Spinal cord (tissue), 10 donors: ENCODE measurements around the gene MOV10L1. TPM values are rescaled to one million over a fixed set of nuclear protein-coding genes. Genes with fewer than 3 reads are reported as not detected.
A peak's percentile ranks its signal among the peaks of the same experiment; 100 is the strongest.

Experiments
- DNase-seq, 6 donors: peaks; one replicate each; pipeline versions ENCODE4 v3.0.0 to v3.0.0-alpha.2; 2013 to 2015; ENCODE audit warnings: low spot score in 6 of 6, low read depth in 4 of 6
- H3K27ac ChIP-seq: one replicate; pipeline ENCODE4 v1.5.1; 2013; ENCODE audit warnings: low read depth, low read length, control low read depth
- H3K27me3 ChIP-seq: one replicate; pipeline ENCODE4 v1.6.1; 2013; ENCODE audit warnings: low read length; ENCODE audit not compliant: control insufficient read depth, insufficient read depth
- H3K36me3 ChIP-seq: one replicate; pipeline ENCODE4 v1.6.1; 2013; ENCODE audit warnings: low read length; ENCODE audit not compliant: control insufficient read depth, insufficient read depth
- H3K4me1 ChIP-seq: one replicate; pipeline ENCODE4 v1.6.1; 2013; ENCODE audit warnings: low read length; ENCODE audit not compliant: control insufficient read depth, insufficient read depth
- H3K4me3 ChIP-seq: one replicate; pipeline ENCODE4 v1.5.1; 2013; ENCODE audit warnings: low read depth, low read length, control low read depth
- H3K9me3 ChIP-seq: one replicate; pipeline ENCODE4 v1.6.1; 2013; ENCODE audit warnings: low read length; ENCODE audit not compliant: control insufficient read depth, insufficient read depth
- WGBS: methylation state at CpG from one replicate; pipeline ENCODE4 v1.1.5; 2013; ENCODE audit warnings: missing lambda C conversion rate; ENCODE audit not compliant: insufficient coverage; 5-methylcytosine and 5-hydroxymethylcytosine counted together
- polyA plus RNA-seq, 2 donors: library from polyadenylated mRNA; unstranded; fragments of 120-200 nt; gene quantifications; one replicate each; pipeline ENCODE4 v1.2.1, GENCODE V29; 2013; ENCODE audit not compliant: insufficient read length in 2 of 2
- total RNA-seq, 2 donors: library from RNA; depleted of rRNA in 1 of 2; stranded (reverse); fragments of 120-200 nt in 1 of 2; fragments of >200 nt in 1 of 2; gene quantifications; one replicate each; pipeline versions ENCODE4 v1.2.3 to v1.2.4, GENCODE V29; 2013 to 2014
- donor health status: healthy.

MOV10L1 gene
- total and polyA plus RNA-seq, 4 donors: 1.9 to 4.9 (median 3.5) TPM

DNA sequence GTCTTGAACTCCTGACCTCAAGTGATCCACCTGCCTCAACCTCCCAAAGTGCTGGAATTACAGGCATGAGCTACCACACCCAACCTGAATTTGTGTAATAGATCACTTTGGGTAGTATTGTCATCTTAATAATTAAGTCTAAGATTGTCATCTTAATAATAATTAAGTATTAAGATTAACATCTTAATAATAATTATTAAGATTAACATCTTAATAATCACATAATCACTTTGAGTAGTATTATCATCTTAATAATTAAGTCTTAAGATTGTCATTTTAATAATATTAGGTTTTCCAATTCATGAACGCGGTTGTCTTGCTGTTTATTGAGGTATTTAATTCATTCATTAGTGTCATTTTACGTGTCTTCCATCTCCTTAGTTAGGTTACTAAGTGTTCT lies 8.2 kb downstream of the MOV10L1 start:
- Histone ChIP-seq H3K4me3 (no peak overlapping the region), H3K4me1 (no peaks in the 10 kb centered on the region), H3K9me3 (no peaks in the 10 kb centered on the region), H3K27me3 (no peaks in the 10 kb centered on the region), H3K36me3 (no peaks in the 10 kb centered on the region), H3K27ac (no peak overlapping the region)
- no peak for DNase-seq
- WGBS: no CpG with 5 or more reads among the region's 3 CpGs

DNA sequence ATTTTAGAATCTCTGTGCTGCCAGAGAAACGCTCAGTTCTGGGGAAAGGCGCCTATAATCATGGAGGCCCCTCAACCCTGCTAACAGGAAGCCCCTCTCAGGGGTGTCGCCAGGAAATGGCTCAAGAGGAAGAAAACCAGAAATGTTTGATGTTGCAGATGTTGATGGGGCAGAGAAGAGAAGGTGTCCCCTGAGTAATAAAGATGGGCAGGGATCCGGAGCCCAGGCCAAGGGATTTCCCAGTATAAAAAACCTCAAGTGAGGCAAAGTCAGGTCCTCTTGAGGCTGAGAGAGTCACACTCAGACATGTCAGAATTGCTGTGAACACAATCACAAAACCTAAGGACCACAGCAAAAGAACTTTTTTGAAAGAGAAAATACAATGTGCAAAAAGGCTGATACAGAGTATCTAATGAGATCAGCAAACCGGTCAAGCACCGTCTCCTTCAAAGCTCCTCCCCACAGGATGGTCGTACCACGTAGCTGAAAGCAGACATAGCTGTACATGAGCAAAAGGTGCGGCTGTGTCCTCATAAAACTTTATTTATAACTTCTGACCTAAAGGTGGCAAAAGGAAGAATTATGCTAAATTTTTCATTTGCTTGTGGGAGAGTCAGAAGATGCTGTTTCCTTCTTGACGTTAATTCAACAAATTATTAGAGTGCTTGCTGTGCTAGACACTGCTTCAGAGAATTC lies 12.2 kb downstream of the MOV10L1 start:
- WGBS: 86% methylated on average over 4 of the region's 10 CpGs
- Histone ChIP-seq H3K9me3 (no peaks in the 10 kb centered on the region), H3K27ac (no peak overlapping the region), H3K27me3 (no peaks in the 10 kb centered on the region), H3K36me3 (no peaks in the 10 kb centered on the region), H3K4me3 (no peak overlapping the region), H3K4me1 (peaks cover 10% of the 10 kb centered on the region)
- DNase-seq: no peak

DNA sequence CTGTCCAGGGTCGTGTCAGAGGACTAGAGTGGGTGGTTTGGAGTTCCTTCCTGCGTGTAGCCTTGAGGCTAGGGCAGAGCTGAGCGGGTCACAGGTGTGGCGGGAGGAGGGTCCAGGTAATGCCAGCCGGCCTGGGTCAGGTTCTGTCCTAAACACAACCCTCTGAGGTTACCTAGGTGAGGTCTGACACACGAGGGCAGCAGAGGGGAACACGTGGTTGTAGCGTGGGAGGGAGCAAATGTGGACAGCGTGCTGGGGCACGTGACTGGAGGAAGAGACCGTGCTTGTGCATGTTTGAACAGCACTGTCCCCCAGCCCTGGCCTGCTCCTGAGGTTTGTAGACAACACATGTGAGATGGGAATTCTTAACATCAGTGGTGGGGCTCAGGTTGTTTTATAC lies 13.1 kb downstream of the MOV10L1 start:
- Histone ChIP-seq H3K4me3 (no peak overlapping the region), H3K4me1 (peaks cover 10% of the 10 kb centered on the region), H3K36me3 (no peaks in the 10 kb centered on the region), H3K9me3 (no peaks in the 10 kb centered on the region), H3K27me3 (no peaks in the 10 kb centered on the region), H3K27ac (no peak overlapping the region)
- DNase-seq: no peak
- 75% methylated on average over 11 of the region's 11 CpGs for WGBS

DNA sequence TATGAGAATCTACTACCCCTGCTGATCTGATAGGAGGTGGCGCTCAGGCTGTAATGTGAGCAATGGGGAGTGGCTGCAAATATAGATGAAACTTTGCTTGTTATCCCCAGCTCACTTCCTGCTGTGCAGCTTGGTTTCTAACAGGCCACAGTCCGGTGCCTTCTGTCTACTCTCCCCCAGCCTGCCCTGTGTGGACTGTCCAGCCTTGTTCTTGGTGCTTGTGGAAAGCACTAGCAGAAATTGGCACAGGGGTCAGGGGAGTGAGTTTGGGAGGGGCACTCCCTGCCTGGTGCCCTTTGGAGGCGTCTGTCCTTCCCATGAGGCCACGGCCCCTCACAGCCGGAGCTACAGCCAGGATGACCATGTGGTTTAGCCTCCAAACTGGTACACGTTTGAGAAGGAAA lies 14.3 kb downstream of the MOV10L1 start:
- Histone ChIP-seq H3K36me3 (no peaks in the 10 kb centered on the region), H3K4me3 (no peak overlapping the region), H3K9me3 (no peaks in the 10 kb centered on the region), H3K27me3 (no peaks in the 10 kb centered on the region), H3K4me1 (peaks cover 10% of the 10 kb centered on the region), H3K27ac (no peak overlapping the region)
- DNase-seq: no peak
- 66% methylated on average over 4 of the region's 6 CpGs for WGBS

DNA sequence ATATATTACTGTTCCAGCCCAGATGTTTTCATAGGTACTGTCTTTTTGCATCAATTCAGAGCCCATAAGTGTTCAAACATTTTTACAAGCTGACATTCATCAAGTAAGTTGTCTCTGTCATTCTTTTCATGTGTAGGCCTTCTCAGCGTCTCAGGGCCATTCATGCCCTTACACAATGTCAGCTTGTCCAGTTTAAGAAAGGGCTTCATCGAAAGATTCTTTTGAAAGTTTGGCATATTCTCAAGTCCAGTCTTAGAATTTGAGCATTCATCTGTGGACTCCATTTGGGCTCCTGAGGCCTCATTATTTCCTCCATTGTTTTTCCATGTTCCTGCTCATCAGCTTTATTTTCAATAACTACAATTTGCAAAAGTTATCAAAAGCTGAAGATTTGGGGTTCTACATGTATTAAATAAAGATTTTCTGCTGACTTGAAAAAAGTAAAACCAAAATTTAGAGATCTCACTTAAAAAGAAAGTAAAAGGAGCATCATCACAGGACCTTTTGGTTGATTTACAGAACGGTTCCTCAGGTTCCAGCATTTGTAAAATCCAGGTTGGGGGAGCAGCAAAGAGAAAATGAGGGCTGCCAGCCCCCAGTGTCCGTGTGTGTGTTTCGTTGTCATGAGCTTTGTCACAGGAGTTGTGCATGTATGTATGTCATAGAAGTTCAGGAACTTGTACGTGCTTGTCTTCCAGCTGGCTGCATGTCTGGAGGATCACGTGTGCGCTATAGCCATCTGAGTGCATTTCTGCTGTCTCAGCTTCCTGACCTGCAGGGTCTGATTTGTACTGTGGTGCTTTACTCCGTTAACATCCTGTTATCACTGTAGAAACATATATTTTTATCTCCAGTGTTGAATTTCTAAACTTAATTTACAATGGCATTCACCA lies 15.6 kb downstream of the MOV10L1 start:
- peak overlapping the region; percentile 7 for H3K27ac ChIP-seq
- DNase-seq: peak in 2 of 6 donors; percentile 45 to 48
- WGBS: 61% methylated on average over 7 of the region's 9 CpGs
- H3K4me3 ChIP-seq: no peak overlapping the region
- H3K27me3 ChIP-seq: no peaks in the 10 kb centered on the region
- no peaks in the 10 kb centered on the region for H3K9me3 ChIP-seq
- peaks cover 10% of the 10 kb centered on the region for H3K4me1 ChIP-seq
- H3K36me3 ChIP-seq: no peaks in the 10 kb centered on the region

DNA sequence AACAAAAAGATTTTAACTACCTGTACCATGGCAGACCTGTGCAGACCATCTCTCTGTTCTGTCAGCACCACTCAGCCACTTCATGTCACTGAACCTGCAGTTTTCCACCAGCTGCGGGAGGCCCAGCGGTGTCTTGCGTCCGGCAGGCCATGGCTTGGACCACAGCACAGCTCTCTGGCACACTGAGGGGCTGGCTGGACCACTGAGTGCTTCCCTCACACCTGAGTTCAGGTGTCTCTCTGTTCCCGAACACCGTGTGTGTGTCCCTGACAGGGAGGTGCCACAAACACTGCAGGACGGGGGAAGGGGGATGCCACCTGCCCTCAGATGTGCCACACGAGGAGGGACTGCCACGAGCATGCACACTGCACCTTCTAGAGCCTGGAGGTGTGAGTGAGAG lies 17.7 kb downstream of the MOV10L1 start:
- Histone ChIP-seq H3K27me3 (no peaks in the 10 kb centered on the region), H3K36me3 (peaks cover 3% of the 10 kb centered on the region), H3K4me1 (peaks cover 12% of the 10 kb centered on the region), H3K9me3 (no peaks in the 10 kb centered on the region), H3K4me3 (no peak overlapping the region), H3K27ac (no peak overlapping the region)
- DNase-seq: no peak
- WGBS: 94% methylated on average over 9 of the region's 9 CpGs

DNA sequence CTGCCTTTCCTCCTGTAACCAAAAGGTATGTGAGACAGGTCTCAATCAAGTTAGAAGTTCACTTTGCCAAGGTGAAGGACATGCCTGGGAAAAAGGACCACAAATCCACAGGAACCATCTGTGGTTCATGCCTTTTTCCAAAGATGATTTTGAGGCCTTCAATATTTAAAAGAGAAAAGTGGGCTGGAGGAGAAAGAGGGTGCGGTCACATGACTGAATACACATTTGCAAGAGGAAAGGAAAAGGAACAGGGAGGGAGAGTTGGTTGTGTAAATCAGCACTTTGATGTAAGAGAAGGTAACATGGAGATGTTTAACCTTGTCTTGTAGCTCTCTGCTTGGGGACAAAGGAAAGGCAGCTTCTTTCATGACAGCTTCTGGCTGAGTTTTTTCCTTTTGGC lies 21.2 kb downstream of the MOV10L1 start:
- Histone ChIP-seq H3K9me3 (no peaks in the 10 kb centered on the region), H3K36me3 (peaks cover 3% of the 10 kb centered on the region), H3K27ac (no peak overlapping the region), H3K4me1 (peaks cover 11% of the 10 kb centered on the region), H3K27me3 (no peaks in the 10 kb centered on the region), H3K4me3 (no peak overlapping the region)
- WGBS: 100% methylated on average over 1 of the region's 1 CpG
- DNase-seq: no peak

DNA sequence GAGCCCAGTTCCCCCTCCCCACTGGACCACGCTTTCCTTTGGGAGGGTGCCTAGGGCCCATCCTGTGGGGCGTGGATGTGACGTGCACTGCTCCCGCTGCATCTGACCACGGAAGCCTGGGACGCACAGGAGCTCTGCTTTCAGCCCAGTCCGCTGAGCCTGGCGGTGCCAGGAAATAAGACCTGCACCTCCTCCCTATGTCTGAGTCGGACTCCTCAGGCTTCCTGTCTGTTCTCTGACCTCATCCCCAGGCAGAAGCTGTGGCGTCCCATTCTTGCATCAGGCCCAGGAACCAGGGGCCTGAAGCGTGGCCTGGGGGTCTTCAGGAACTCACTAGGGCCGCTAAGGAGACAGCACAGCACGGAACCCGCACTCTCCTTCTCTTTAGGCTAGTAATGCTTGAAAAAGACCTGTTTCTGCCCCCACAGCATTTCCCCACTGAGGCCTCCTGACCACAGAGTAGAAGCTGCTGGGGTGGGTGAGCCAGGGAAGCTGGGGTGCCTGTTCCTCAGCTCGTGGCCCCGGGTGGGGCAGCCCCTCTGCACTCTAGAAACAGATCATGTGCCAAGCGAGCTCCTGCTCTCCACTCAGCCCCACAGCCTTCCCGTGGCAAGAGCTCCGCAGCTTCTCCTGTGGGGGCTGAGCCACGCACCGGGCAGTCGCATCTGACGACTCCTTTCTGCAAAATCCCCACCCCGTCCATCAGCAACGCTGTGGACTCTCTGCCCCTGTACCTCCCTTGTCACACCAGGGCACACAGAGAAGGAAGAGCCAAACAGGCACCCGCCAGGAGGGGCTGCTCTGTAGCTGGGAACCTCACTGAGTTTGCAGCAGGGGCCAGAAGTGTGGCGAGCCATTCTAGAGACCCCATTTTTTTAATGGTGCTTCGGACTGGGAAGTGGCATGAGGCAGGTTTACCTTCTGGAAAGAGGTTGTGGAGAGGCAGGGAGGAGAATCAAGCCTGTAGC lies 22.6 kb downstream of the MOV10L1 start:
- Histone ChIP-seq H3K27ac (no peak overlapping the region), H3K9me3 (no peaks in the 10 kb centered on the region), H3K27me3 (no peaks in the 10 kb centered on the region), H3K4me1 (peaks cover 10% of the 10 kb centered on the region), H3K36me3 (peaks cover 3% of the 10 kb centered on the region), H3K4me3 (no peak overlapping the region)
- DNase-seq: no peak
- 82% methylated on average over 28 of the region's 28 CpGs for WGBS
